Keratinocyte (primary cell): Measurements from ENCODE around the gene RYR2. TPM values are rescaled to one million over a fixed set of nuclear protein-coding genes. Genes with fewer than 3 reads are reported as not detected.

Experiments used
- DNase-seq: peaks from one replicate; pipeline ENCODE4 v3.0.0-alpha.2; 2011; ENCODE audit warnings: low read depth, missing footprints, low spot score
- FAIRE-seq: peaks from 2 replicates; lab custom pipeline; 2011; peaks lifted over from hg19 to GRCh38; lab: Jason Lieb, UNC
- H2AFZ ChIP-seq: 2 replicates; pipeline ENCODE4 v1.6.0; 2012; ENCODE audit warnings: low read length, control low read depth, inconsistent platforms; ENCODE audit not compliant: control insufficient read depth
- H3K27ac ChIP-seq: 2 replicates; pipeline ENCODE4 v1.5.1; 2011; ENCODE audit warnings: low read length; ENCODE audit not compliant: control insufficient read depth, insufficient read depth
- H3K27me3 ChIP-seq: 3 replicates; pipeline ENCODE4 v1.6.0; 2011; ENCODE audit warnings: low read length; ENCODE audit not compliant: control insufficient read depth, insufficient read depth; ENCODE audit errors: extremely low read depth
- H3K36me3 ChIP-seq, 2 experiments: 2 replicates in 1 of 2; 3 replicates in 1 of 2; pipeline ENCODE4 v1.5.1; 2011; ENCODE audit warnings: low read length in 2 of 2, mild to moderate bottlenecking in 1 of 2; ENCODE audit not compliant: control insufficient read depth in 2 of 2, insufficient read depth in 2 of 2; ENCODE audit errors: extremely low read depth in 1 of 2
- H3K4me1 ChIP-seq: 3 replicates; pipeline ENCODE4 v1.5.1; 2011; ENCODE audit warnings: low read length; ENCODE audit not compliant: control insufficient read depth, insufficient read depth; ENCODE audit errors: extremely low read depth
- H3K4me2 ChIP-seq: 3 replicates; pipeline ENCODE4 v1.6.0; 2011; ENCODE audit warnings: low read depth, low read length; ENCODE audit not compliant: control insufficient read depth, insufficient read depth; ENCODE audit errors: extremely low read depth
- H3K4me3 ChIP-seq, 3 experiments: fragments of 200-600 bp in 1 of 3; sonication (generic) in 1 of 3; 2 replicates in 2 of 3; 3 replicates in 1 of 3; pipeline ENCODE4 v1.5.1; 2011 to 2016; ENCODE audit warnings: low read length in 3 of 3, mild to moderate bottlenecking in 3 of 3, control low read depth in 2 of 3, inconsistent platforms in 1 of 3, low read depth in 1 of 3, mixed read lengths in 1 of 3, mixed run types in 1 of 3, moderate library complexity in 1 of 3; ENCODE audit not compliant: control insufficient read depth in 2 of 3, insufficient read depth in 2 of 3; ENCODE audit errors: extremely low read depth in 1 of 3
- H3K79me2 ChIP-seq: 2 replicates; pipeline ENCODE4 v1.6.0; 2012; ENCODE audit warnings: low read length; ENCODE audit not compliant: control insufficient read depth, insufficient read depth
- H3K9ac ChIP-seq: 3 replicates; pipeline ENCODE4 v1.6.0; 2011; ENCODE audit warnings: low read length; ENCODE audit not compliant: control insufficient read depth, insufficient read depth; ENCODE audit errors: extremely low read depth
- H3K9me1 ChIP-seq: 3 replicates; pipeline ENCODE4 v1.6.0; 2011; ENCODE audit warnings: low read length; ENCODE audit not compliant: control insufficient read depth, insufficient read depth; ENCODE audit errors: extremely low read depth
- H3K9me3 ChIP-seq: 2 replicates; pipeline ENCODE4 v1.5.1; 2012; ENCODE audit warnings: low read depth, low read length; ENCODE audit not compliant: control insufficient read depth
- H4K20me1 ChIP-seq: 3 replicates; pipeline ENCODE4 v1.6.0; 2011; ENCODE audit warnings: low read length; ENCODE audit not compliant: control insufficient read depth, insufficient read depth; ENCODE audit errors: extremely low read depth
- EZH2 ChIP-seq: IDR thresholded peaks from one replicate; pipeline ENCODE4 v1.6.1; 2012; ENCODE audit warnings: inconsistent platforms, mild to moderate bottlenecking, low read length, moderate library complexity
- dilution Hi-C: fragments of 300-500 bp; cut with MboI; formaldehyde crosslinking; loops from one replicate; pipeline ENCODE4 v1.7.0; 2020; ENCODE audit warnings: low sequenced_read_pairs; ENCODE audit not compliant: extremely low pct_ligation_motif_present
- polyA plus RNA-seq, 5 experiments: library from polyadenylated mRNA; depleted of rRNA in 3 of 5; stranded (reverse) in 3 of 5; stranded (forward) in 1 of 5; unstranded in 1 of 5; fragments of >200 nt; gene quantifications; 1 replicate in 1 of 5; 2 replicates in 3 of 5; 3 replicates in 1 of 5; pipeline versions ENCODE4 v1.2.1 to v1.2.3, GENCODE V29; 2011 to 2012; ENCODE audit warnings: missing spikeins in 2 of 5, low read depth in 1 of 5, low replicate concordance in 1 of 5
- TF ChIP-seq, protein P1 (sequence below), 3 experiments: IDR thresholded peaks in 1 of 3; conservative IDR thresholded peaks in 1 of 3; optimal IDR thresholded peaks in 1 of 3; 2 replicates in 2 of 3; 3 replicates in 1 of 3; pipeline versions ENCODE3 to v1.5.1; 2011; ENCODE audit warnings: low read length in 3 of 3, mild to moderate bottlenecking in 3 of 3, moderate library complexity in 2 of 3, control low read depth in 1 of 3, inconsistent platforms in 1 of 3; ENCODE audit not compliant: insufficient read depth in 2 of 3; ENCODE audit errors: extremely low read depth in 1 of 3

The RYR2 gene
- polyA plus RNA-seq, 1 donor (not counting 4 experiments of a cell fraction or from before 2014, with no cell fraction given): 0.05 TPM

DNA sequence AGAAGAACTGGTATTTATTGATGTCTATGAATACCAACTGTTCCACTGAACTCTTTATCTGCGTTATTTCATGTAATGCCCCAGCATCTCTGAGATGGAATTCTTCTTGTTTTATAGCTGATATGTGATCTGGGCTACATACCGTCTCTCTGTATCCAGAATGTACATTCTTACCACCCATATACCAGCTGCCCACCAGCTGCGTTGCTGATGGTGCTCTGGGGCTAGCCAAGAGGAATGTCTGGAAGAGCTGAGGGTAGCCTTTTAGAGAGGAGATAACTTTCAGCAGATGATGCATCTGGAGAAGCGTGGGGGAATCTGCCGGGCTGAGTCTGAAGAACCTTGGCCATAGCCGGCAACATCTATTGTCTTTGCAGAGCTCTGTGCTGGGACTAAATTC is 137.5 kb downstream of the RYR2 start:
- DNase-seq (no peak), FAIRE-seq (no peak)
- Histone ChIP-seq H3K79me2 (no peaks in the 10 kb centered on the region), H3K9me1 (no peaks in the 10 kb centered on the region), H3K36me3 (no peaks in the 10 kb centered on the region), H2AFZ (no peak overlapping the region), H3K27me3 (no peaks in the 10 kb centered on the region), H3K4me1 (no peaks in the 10 kb centered on the region), H3K27ac (no peak overlapping the region), H4K20me1 (no peaks in the 10 kb centered on the region), H3K4me3 (no peak overlapping the region), H3K9me3 (peaks cover 2% of the 10 kb centered on the region), H3K9ac (no peak overlapping the region), H3K4me2 (no peak overlapping the region)
- dilution Hi-C loops: no loop called here
- TF ChIP-seq EZH2: no peak
- TF ChIP-seq, protein P1, sequence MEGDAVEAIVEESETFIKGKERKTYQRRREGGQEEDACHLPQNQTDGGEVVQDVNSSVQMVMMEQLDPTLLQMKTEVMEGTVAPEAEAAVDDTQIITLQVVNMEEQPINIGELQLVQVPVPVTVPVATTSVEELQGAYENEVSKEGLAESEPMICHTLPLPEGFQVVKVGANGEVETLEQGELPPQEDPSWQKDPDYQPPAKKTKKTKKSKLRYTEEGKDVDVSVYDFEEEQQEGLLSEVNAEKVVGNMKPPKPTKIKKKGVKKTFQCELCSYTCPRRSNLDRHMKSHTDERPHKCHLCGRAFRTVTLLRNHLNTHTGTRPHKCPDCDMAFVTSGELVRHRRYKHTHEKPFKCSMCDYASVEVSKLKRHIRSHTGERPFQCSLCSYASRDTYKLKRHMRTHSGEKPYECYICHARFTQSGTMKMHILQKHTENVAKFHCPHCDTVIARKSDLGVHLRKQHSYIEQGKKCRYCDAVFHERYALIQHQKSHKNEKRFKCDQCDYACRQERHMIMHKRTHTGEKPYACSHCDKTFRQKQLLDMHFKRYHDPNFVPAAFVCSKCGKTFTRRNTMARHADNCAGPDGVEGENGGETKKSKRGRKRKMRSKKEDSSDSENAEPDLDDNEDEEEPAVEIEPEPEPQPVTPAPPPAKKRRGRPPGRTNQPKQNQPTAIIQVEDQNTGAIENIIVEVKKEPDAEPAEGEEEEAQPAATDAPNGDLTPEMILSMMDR (optimal IDR thresholded peaks at IDR 0.05 in 1 of 3, IDR thresholded peaks at IDR 0.05 in 1 of 3, conservative IDR thresholded peaks at IDR 0.05 in 1 of 3; ENCODE audit: extremely low read depth in 1 of 3, insufficient read depth in 2 of 3, low read length in 3 of 3): no peak

DNA sequence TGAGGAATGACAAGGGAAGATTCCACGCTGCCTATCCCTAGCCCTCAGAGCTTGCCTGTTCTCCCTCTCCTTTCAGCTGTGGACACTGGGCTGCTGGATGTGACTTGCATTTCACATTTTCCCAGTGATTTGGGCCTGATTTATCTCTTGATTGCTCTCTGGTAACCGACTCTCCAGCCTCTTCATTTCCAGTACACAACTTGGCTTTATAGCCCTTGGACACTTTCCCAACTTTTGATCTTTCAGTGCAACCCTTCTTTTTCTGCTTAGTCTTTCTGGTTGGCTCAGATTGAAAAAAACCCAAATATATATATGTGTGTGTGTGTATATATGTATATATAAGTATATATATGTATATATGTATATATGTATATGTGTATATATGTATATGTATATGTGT is 138.3 kb downstream of the RYR2 start:
- H3K9me3 ChIP-seq: peaks cover 2% of the 10 kb centered on the region
- FAIRE-seq: no peak
- no peak overlapping the region for H3K27ac ChIP-seq
- no peak overlapping the region for H3K9ac ChIP-seq
- no peaks in the 10 kb centered on the region for H3K79me2 ChIP-seq
- H4K20me1 ChIP-seq: no peaks in the 10 kb centered on the region
- H3K4me3 ChIP-seq: no peak overlapping the region
- H3K4me1 ChIP-seq: no peaks in the 10 kb centered on the region
- no peak overlapping the region for H2AFZ ChIP-seq
- H3K9me1 ChIP-seq: no peaks in the 10 kb centered on the region
- no peak overlapping the region for H3K4me2 ChIP-seq
- no peaks in the 10 kb centered on the region for H3K36me3 ChIP-seq
- dilution Hi-C loops: no loop called here
- DNase-seq: no peak
- no peaks in the 10 kb centered on the region for H3K27me3 ChIP-seq
- TF ChIP-seq, protein P1 (optimal IDR thresholded peaks at IDR 0.05 in 1 of 3, IDR thresholded peaks at IDR 0.05 in 1 of 3, conservative IDR thresholded peaks at IDR 0.05 in 1 of 3; ENCODE audit: extremely low read depth in 1 of 3, insufficient read depth in 2 of 3, low read length in 3 of 3): no peak
- TF ChIP-seq EZH2: no peak
